Measurements from ENCODE around the gene ZBED2.

The ZBED2 gene

GRCh38 chr3:111601810-111602209 is 6.7 kb upstream of the ZBED2 start:
- no peak for DNase-seq

GRCh38 chr3:111598552-111598951 is 3.4 kb upstream of the ZBED2 start:
- no peak for DNase-seq

GRCh38 chr3:111598139-111598538 is 3.0 kb upstream of the ZBED2 start:
- no peak for DNase-seq

- no peak for DNase-seq
Observed at GRCh38 chr3:111596328-111596727, 1.2 kb upstream of the ZBED2 start.

- no peak for DNase-seq
Observed at GRCh38 chr3:111594781-111595180, 365 bp downstream of the ZBED2 start.

- no peak for DNase-seq
Observed at GRCh38 chr3:111594205-111594604, 941 bp downstream of the ZBED2 start.

GRCh38 chr3:111593666-111594065 is 1.5 kb downstream of the ZBED2 start:
- DNase-seq = no peak

GRCh38 chr3:111592936-111593335 is 2.2 kb downstream of the ZBED2 start:
- DNase-seq = no peak

GRCh38 chr3:111592143-111592542 is 3.0 kb downstream of the ZBED2 start:
- no peak for DNase-seq

GRCh38 chr3:111591555-111591954 is 3.6 kb downstream of the ZBED2 start:
- DNase-seq = no peak

GRCh38 chr3:111590143-111590491 is 5.0 kb downstream of the ZBED2 start:
- DNase-seq = no peak

- no peak for DNase-seq
Observed at GRCh38 chr3:111589303-111590142, 5.6 kb downstream of the ZBED2 start.

GRCh38 chr3:111588527-111588926 is 6.6 kb downstream of the ZBED2 start:
- DNase-seq = no peak

GRCh38 chr3:111585217-111585616 is 9.9 kb downstream of the ZBED2 start:
- no peak for DNase-seq

- DNase-seq = no peak
Observed at GRCh38 chr3:111584744-111585143, 10.4 kb downstream of the ZBED2 start.

GRCh38 chr3:111582120-111582474 is 13.0 kb downstream of the ZBED2 start:
- no peak for DNase-seq

GRCh38 chr3:111581403-111582119 is 13.6 kb downstream of the ZBED2 start:
- no peak for DNase-seq

- no peak for DNase-seq
Observed at GRCh38 chr3:111579495-111579894, 15.7 kb downstream of the ZBED2 start.

- no peak for DNase-seq
Observed at GRCh38 chr3:111578867-111579266, 16.3 kb downstream of the ZBED2 start.

GRCh38 chr3:111577798-111578685 is 17.1 kb downstream of the ZBED2 start:
- DNase-seq = no peak

- DNase-seq = no peak
Observed at GRCh38 chr3:111577113-111577512, 18.0 kb downstream of the ZBED2 start.

GRCh38 chr3:111571907-111572460 is 23.2 kb downstream of the ZBED2 start:
- no peak for DNase-seq

- no peak for DNase-seq
Observed at GRCh38 chr3:111571282-111571681, 23.9 kb downstream of the ZBED2 start.
